ENCODE results near the gene RGS5. TPM values are rescaled to one million over a fixed set of nuclear protein-coding genes. Genes with fewer than 3 reads are reported as not detected.
"Not testable (repeated sequence)": the region's sequence is repeated elsewhere in the genome, so short reads cannot be mapped to it uniquely, and the experiment has no call there.

Gene RGS5, protein sequence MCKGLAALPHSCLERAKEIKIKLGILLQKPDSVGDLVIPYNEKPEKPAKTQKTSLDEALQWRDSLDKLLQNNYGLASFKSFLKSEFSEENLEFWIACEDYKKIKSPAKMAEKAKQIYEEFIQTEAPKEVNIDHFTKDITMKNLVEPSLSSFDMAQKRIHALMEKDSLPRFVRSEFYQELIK
- 10 to 100 TPM in 1 of 3 donors, 1 to 10 TPM in 2; 7.3 to 12.6 (median 9.5) TPM for polyA plus RNA-seq (ENCODE audit: insufficient read length in 3 of 3)
- long read RNA-seq, donor 1, full-length matches to known transcripts = 1 of 1 reads
- long read RNA-seq, donor 1, partial matches to known transcripts = 0 of 1 reads
- long read RNA-seq, donor 1, other reads (novel, unspliced or antisense) = 0 of 1 reads
- long read RNA-seq, donor 2, full-length matches to known transcripts = 6 of 37 reads
- long read RNA-seq, donor 2, partial matches to known transcripts = 31 of 37 reads
- long read RNA-seq, donor 2, other reads (novel, unspliced or antisense) = 0 of 37 reads
- long read RNA-seq, donor 3, full-length matches to known transcripts = 5 of 5 reads
- long read RNA-seq, donor 3, partial matches to known transcripts = 0 of 5 reads
- long read RNA-seq, donor 3, other reads (novel, unspliced or antisense) = 0 of 5 reads
- long read RNA-seq, donor 4 = 0 reads
- long read RNA-seq, donor 5 = 0 reads
- long read RNA-seq, donor 6, full-length matches to known transcripts = 1 of 1 reads
- long read RNA-seq, donor 6, partial matches to known transcripts = 0 of 1 reads
- long read RNA-seq, donor 6, other reads (novel, unspliced or antisense) = 0 of 1 reads
- long read RNA-seq, donor 7, full-length matches to known transcripts = 4 of 4 reads
- long read RNA-seq, donor 7, partial matches to known transcripts = 0 of 4 reads
- long read RNA-seq, donor 7, other reads (novel, unspliced or antisense) = 0 of 4 reads
- long read RNA-seq, donor 8, full-length matches to known transcripts = 2 of 2 reads
- long read RNA-seq, donor 8, partial matches to known transcripts = 0 of 2 reads
- long read RNA-seq, donor 8, other reads (novel, unspliced or antisense) = 0 of 2 reads
- long read RNA-seq, donor 9, full-length matches to known transcripts = 3 of 3 reads
- long read RNA-seq, donor 9, partial matches to known transcripts = 0 of 3 reads
- long read RNA-seq, donor 9, other reads (novel, unspliced or antisense) = 0 of 3 reads
- long read RNA-seq, donor 10, full-length matches to known transcripts = 4 of 4 reads
- long read RNA-seq, donor 10, partial matches to known transcripts = 0 of 4 reads
- long read RNA-seq, donor 10, other reads (novel, unspliced or antisense) = 0 of 4 reads
- long read RNA-seq, donor 11, full-length matches to known transcripts = 2 of 2 reads
- long read RNA-seq, donor 11, partial matches to known transcripts = 0 of 2 reads
- long read RNA-seq, donor 11, other reads (novel, unspliced or antisense) = 0 of 2 reads
- long read RNA-seq, donor 12, full-length matches to known transcripts = 1 of 1 reads
- long read RNA-seq, donor 12, partial matches to known transcripts = 0 of 1 reads
- long read RNA-seq, donor 12, other reads (novel, unspliced or antisense) = 0 of 1 reads
- long read RNA-seq, donor 13, full-length matches to known transcripts = 1 of 1 reads
- long read RNA-seq, donor 13, partial matches to known transcripts = 0 of 1 reads
- long read RNA-seq, donor 13, other reads (novel, unspliced or antisense) = 0 of 1 reads
- long read RNA-seq, donor 14, full-length matches to known transcripts = 2 of 2 reads
- long read RNA-seq, donor 14, partial matches to known transcripts = 0 of 2 reads
- long read RNA-seq, donor 14, other reads (novel, unspliced or antisense) = 0 of 2 reads
- long read RNA-seq, donor 15, full-length matches to known transcripts = 1 of 1 reads
- long read RNA-seq, donor 15, partial matches to known transcripts = 0 of 1 reads
- long read RNA-seq, donor 15, other reads (novel, unspliced or antisense) = 0 of 1 reads
- long read RNA-seq, donor 16, full-length matches to known transcripts = 6 of 6 reads
- long read RNA-seq, donor 16, partial matches to known transcripts = 0 of 6 reads
- long read RNA-seq, donor 16, other reads (novel, unspliced or antisense) = 0 of 6 reads

DNA sequence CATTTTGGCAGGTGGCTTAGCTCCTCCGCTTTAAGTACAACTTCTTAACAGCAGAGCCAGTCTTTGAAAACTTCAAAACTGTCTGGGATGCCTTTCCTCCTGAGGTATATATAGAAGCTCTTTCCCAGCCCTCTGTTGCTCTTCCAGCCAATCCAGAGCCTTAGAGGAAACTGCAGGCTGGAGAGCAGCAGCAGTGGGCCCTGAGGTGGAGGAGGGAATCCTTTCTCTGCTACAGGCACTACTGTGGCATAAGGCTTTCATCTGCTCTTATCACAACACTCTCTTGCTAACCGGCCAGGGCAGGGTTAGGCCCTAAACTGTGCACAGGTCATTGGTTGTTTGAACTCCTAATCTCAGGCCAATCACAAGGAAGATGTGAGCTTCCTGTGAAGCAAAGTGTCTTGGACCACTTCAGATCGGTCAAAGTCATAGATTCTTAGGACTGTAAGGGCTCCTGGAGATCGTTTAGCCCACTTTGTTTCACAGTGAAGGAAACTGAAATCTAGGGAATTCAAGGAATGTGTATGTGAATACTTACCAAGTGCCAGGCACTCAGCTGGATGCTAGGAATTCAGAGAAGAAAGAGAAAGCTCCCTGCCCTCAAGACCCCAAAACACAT lies at the start of gene RGS5:
Gene RGS5, minus strand, starts transcription at position 84 of the 619 bp plus-strand sequence. Its CDS starts 81 bp downstream, at position 3.
- DNase-seq (ENCODE audit: extremely low read depth in 1 of 11, low read depth in 9 of 11, low spot score in 4 of 11) = no peak

DNA sequence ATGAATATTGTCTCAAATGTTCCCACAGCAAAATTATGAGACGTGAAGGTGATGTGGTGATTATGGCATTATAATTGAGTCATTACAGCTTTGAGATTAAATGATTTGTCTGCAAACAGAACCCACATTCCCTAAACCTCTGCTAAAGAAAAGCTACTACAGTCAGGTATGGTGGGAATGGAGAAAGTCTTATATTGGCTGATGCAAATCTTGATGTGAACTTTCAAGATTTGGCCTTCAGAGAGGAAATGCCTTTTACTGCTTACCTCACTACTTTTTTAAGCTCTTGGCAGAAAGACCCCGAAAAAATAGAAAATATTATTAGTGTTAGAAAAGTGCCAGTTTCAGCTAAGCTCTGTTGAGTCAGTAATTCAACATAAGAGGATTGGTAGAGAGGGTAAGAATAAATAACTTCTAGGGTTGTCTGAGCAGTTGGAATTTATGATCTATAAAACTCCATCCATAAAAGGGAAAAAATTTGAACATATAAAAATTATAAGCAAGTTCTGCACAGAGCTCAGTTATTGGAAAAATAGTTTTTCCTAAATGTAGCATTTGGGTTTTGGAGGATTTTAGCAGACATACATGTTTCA lies 47.8 kb upstream of the RGS5 start:
- no peak for DNase-seq (ENCODE audit: extremely low read depth in 1 of 11, low read depth in 9 of 11, low spot score in 4 of 11)

DNA sequence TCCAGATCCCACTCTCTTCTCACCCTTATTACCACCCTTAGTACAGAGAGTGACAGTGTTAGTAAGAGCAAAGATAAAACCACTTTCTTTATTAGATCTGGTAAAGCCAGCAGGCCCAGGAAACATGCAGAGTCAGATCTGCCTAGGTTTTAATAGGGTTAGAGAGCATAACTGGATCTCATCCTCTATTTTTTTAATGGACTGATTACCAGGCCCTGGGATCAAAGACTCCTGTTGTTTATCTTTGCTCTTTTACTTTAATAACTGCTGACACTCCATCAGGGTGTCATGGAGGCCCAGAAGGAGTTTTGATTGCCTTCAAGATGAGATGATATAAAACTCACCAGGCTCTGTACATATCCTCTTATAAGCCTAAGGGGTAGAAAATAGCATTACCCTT lies 45.3 kb upstream of the RGS5 start:
- DNase-seq (ENCODE audit: extremely low read depth in 1 of 11, low read depth in 9 of 11, low spot score in 4 of 11) = no peak

DNA sequence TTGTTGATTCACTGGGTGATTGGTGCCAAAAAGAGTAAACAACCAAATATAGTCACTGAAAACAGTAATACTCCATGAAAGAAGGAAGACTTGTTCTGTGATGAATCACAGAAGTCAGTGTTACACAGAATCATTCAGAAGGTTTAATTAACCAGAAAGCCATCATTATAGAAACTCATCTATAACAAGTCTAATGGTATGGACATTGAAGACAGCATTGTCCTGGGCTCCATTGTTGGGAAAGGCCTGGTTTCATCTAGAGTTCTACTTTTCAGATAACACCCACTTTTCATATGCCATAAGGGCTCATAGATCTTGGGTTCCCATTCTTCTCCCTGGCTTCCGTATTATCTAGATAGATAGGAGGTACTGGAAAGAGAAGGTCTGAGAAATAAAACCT lies 41.9 kb upstream of the RGS5 start:
- DNase-seq (ENCODE audit: extremely low read depth in 1 of 11, low read depth in 9 of 11, low spot score in 4 of 11) = not testable (repeated sequence)

DNA sequence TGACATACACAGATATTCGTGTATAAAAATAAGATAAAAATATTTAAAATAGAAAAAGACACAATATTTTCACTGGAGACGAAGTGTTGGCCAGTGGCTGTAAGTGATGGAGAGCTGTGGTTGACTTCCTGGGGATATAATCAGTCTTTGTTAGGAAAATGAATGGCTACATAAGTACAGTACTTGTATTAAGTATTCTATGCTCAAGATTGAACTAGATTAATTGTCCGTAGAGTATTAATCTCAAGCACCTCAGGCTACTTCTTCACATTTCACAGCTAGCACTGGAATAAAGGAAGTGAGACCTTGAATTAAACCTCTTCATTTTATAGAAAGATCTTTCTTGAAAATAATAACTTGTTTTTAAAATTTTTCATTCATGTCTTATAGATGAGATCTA lies 39.0 kb upstream of the RGS5 start:
- no peak for DNase-seq (ENCODE audit: extremely low read depth in 1 of 11, low read depth in 9 of 11, low spot score in 4 of 11)

DNA sequence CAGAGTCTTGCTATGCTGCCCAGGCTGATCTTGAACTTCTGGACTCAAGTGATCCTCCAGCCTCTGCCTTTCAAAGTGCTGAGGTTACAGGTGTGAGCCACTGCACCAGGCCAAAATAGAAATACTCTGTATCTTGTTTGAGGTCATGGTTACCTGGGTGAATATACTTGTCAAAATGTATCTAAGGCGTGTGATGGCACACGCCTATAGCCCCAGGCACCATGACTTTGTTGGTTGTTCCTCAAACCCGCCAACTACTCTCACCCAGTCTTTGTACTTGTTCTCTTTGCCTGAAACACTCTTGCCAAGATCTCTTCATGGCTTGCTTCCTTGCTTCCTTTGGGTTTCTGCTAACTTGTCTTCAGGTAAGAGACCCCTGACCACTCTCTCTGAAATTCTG lies 38.0 kb upstream of the RGS5 start:
- no peak for DNase-seq (ENCODE audit: extremely low read depth in 1 of 11, low read depth in 9 of 11, low spot score in 4 of 11)

DNA sequence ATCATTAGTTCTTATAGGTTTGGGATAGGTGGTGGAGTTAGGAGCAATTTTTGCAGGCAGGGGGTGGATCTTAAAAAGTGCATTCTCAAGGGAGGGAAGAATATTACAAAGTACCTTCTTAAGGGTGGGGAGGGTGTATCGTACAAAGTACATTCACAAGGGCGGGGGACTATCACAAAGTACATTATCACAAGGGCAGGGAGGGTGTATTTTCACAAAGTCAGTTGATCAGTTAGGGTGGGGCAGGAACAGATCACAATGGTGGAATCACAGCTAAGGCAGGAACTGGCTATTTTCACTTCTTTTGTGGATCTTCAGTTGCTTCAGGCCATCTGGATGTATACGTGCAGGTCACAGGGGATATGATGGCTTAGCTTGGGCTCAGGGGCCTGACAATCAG lies 30.9 kb upstream of the RGS5 start:
- DNase-seq (ENCODE audit: extremely low read depth in 1 of 11, low read depth in 9 of 11, low spot score in 4 of 11) = not testable (repeated sequence)

DNA sequence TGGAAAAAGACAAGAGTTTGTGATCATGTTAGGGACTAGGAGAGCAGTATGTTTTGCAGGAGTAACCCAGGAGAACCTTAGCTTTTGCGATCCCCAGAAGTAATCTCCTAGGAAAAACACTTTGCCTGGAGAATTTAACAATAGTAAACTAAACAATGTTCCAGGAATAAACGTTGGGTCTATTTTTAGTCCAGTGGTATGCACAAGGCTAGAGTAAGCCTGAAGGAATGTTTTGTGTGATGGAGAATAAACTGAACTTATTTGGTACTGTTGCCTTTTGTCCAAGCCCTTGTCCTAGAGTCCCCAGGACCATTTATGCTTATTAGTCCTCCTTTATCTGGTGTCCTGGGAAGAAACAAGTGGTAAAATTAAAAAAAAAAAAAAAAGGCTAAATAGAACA lies 28.7 kb upstream of the RGS5 start:
- no peak for DNase-seq (ENCODE audit: extremely low read depth in 1 of 11, low read depth in 9 of 11, low spot score in 4 of 11)

DNA sequence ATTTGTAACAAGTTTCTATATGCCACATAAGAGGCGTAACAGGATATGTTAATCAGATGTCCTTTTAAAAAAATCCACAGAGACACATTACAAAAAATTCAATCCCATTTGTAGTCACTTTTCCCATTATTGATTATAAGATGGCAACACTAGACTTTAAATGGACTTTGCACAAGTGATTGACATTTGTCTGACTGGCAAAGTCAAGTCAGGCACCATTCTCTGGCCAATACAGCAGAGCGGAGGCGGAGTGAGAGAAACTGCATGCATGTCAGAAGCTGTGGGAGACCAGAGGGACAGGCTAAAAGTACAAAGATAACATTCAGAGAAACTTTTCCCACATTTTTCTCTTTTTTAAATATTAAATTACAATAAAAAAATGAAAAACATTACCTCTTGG lies 28.1 kb upstream of the RGS5 start:
- no peak for DNase-seq (ENCODE audit: extremely low read depth in 1 of 11, low read depth in 9 of 11, low spot score in 4 of 11)

DNA sequence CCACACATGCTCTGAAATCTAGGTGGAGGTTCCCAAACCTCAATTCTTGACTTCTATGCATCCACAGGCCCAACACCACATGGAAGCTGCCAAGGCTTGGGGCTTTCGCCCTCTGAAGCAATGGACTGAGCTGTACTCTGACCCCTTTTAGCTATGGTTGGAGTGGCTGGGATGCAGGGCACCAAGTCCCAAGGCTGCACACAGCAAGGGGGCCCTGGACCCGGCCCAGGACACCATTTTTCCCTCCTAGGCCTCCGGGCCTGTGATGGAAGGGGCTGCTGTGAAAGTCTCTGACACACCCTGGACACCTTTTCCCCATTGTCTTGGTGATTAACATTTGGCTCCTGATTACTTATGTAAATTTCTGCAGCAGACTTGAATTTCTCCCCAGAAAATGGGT lies 25.6 kb upstream of the RGS5 start:
- not testable (repeated sequence) for DNase-seq (ENCODE audit: extremely low read depth in 1 of 11, low read depth in 9 of 11, low spot score in 4 of 11)

DNA sequence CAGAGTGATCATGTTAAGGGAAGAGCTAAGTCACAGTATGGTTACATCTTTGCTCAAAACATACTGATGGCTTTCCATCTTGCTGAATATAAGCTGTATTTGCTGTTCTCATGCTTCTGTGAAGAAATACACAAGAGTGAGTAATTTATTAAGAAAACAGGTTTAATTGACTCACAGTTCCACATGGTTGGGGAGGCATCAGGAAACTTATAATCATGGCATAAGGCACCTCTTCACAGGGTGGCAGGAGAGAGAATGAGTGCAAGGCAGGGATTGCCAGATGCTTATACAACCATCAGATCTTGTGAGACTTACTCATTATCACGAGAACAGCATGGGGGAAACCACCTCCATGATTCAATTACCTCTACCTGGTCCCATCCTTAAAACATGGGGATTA lies 24.4 kb upstream of the RGS5 start:
- DNase-seq (ENCODE audit: extremely low read depth in 1 of 11, low read depth in 9 of 11, low spot score in 4 of 11) = no peak

DNA sequence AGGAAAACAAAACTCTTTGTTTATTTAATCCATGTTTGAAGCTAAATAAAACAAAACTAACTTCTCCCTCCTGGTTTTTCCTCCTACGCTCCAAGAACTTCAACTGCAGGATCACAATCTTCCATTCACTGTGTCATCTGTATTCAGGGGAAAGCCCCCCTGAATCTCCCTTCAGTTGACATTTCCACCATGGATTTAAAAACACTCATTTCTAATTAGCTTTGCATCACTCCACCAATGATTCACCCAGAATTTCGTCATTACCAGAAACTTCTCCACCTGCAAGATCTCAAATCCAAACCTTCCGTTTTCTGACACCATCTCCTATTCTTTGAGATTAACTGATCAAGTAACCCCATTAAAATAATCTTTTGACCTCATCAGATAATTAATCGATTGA lies 10.9 kb upstream of the RGS5 start:
- no peak for DNase-seq (ENCODE audit: extremely low read depth in 1 of 11, low read depth in 9 of 11, low spot score in 4 of 11)

DNA sequence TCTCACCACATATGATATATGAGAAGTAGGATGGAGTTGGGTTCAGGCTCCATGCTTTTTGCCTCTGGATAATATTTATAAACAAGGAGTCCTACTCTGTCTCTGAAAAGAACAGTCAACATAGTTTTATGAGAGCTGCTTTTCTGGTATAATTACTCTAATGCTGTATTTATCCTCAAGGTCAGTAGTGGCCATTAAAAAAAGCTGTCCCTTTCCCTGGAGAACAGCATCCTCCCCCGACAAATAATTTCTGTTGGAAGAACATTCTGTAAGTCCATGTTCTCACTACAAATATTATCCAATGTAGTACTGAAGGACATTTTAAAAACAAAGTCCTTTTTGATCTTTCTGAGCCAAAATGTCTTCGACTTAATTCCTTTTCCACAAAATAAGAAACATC lies 9.0 kb upstream of the RGS5 start:
- no peak for DNase-seq (ENCODE audit: extremely low read depth in 1 of 11, low read depth in 9 of 11, low spot score in 4 of 11)

DNA sequence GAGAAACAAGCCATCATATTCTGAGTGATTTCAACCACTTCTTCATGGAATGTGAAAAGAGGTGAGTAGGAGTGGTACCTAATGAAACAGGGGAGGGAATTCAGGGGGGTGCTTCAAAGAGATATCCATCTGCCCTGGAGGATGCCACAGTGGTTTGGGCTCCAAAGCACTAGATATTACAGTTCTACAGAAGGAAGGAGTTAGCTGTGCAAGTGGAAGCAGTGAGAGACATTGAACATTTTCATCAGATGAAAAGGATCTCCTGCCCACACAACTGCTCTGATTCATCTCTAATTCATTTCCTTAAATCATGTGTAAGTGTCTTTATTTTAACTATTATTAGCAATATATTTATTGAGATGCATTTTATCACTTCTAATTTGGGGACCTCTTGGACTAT lies 2.8 kb upstream of the RGS5 start:
- DNase-seq (ENCODE audit: extremely low read depth in 1 of 11, low read depth in 9 of 11, low spot score in 4 of 11) = no peak

DNA sequence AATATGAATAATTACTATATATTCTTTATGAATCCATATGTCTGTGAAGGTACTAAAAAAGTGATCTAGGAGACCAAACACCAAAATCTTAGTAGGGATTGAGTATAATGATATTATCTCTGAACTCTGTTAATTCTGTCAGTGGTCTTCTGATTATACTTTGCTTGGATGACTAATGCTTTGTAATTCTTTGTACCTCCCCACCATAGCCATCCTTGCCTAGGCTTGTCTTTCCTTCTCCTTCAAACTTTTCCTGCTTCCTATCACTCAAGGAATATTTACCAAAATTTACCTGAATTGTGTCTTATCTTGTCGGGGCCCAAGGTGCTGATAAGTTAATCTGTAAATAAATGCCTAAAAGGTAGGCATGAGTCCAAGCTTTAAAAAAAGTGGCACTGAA lies 845 bp upstream of the RGS5 start:
- no peak for DNase-seq (ENCODE audit: extremely low read depth in 1 of 11, low read depth in 9 of 11, low spot score in 4 of 11)

DNA sequence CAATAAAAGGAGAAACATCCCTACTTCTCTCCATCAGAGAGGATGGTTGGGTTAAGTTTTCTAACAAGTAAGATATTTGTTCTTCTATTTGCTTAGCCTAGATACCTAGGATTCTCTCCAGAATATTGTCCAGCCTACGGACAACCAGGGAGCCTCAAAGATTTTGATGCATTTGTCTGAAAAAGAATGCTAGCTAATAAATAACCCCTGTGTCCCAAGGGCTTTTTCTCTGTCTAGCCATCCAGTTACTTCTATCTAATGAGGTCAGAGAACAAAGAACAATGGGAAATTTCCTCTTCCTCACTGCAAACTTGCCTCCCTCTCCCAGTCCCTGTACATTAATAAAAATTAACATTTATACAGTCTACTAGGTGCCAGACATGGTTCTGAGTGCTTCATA lies 810 bp downstream of the RGS5 start:
- DNase-seq (ENCODE audit: extremely low read depth in 1 of 11, low read depth in 9 of 11, low spot score in 4 of 11) = no peak

DNA sequence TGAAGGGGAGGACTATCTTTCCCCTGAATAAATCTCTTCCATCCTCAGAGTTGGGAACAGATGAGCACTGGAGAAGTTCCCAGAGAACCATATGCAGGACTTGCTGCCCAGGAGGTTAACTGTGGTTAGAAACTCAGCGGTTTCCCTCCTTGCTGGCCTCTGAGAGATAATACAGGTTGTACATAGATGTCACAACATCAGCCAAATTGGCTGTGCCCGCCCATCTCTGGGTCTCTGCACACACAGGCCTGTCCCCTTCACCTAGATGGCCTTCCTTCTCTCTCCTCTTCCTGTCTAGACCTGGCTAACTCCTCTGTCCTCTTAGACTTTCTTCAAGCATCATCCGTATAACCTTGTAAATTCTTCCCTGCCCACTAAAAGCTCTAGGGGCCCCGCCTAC lies 5.7 kb downstream of the RGS5 start:
- DNase-seq (ENCODE audit: extremely low read depth in 1 of 11, low read depth in 9 of 11, low spot score in 4 of 11) = no peak
